Mucosa of stomach (tissue), 1 donor: ENCODE data around the gene HTR7.

Source experiments
- H3K27me3 ChIP-seq: one replicate; pipeline ENCODE4 v1.7.0; 2013; ENCODE audit warnings: mild to moderate bottlenecking, low read length; ENCODE audit not compliant: control insufficient read depth, insufficient read depth
- H3K36me3 ChIP-seq: one replicate; pipeline ENCODE4 v1.7.0; 2013; ENCODE audit warnings: low read length; ENCODE audit not compliant: control insufficient read depth, insufficient read depth
- H3K4me1 ChIP-seq: one replicate; pipeline ENCODE4 v1.7.0; 2013; ENCODE audit warnings: mild to moderate bottlenecking, low read length; ENCODE audit not compliant: control insufficient read depth, insufficient read depth
- H3K4me3 ChIP-seq: one replicate; pipeline ENCODE4 v1.7.0; 2013; ENCODE audit warnings: low read length
- H3K9ac ChIP-seq: one replicate; pipeline ENCODE4 v1.7.0; 2013; ENCODE audit warnings: mild to moderate bottlenecking, low read length, moderate library complexity
- H3K9me3 ChIP-seq: one replicate; pipeline ENCODE4 v1.7.0; 2013; ENCODE audit warnings: mild to moderate bottlenecking, low read length, moderate library complexity; ENCODE audit not compliant: control insufficient read depth
- donor health status: Pancreatic carcinoma.

Gene HTR7

GRCh38 chr10:90712529-90712928 is 145.3 kb downstream of the HTR7 start:
- H3K4me3 ChIP-seq: no peak overlapping the region
- no peaks in the 10 kb centered on the region for H3K4me1 ChIP-seq
- no peaks in the 10 kb centered on the region for H3K9me3 ChIP-seq
- no peaks in the 10 kb centered on the region for H3K36me3 ChIP-seq
- no peak overlapping the region for H3K9ac ChIP-seq
- H3K27me3 ChIP-seq: no peaks in the 10 kb centered on the region

- H3K36me3 ChIP-seq: no peaks in the 10 kb centered on the region
- no peaks in the 10 kb centered on the region for H3K9me3 ChIP-seq
- H3K4me3 ChIP-seq: no peak overlapping the region
- no peaks in the 10 kb centered on the region for H3K27me3 ChIP-seq
- no peaks in the 10 kb centered on the region for H3K4me1 ChIP-seq
- no peak overlapping the region for H3K9ac ChIP-seq
These were observed 148.1 kb downstream of the HTR7 start for GRCh38 chr10:90709727-90710126.

DNA sequence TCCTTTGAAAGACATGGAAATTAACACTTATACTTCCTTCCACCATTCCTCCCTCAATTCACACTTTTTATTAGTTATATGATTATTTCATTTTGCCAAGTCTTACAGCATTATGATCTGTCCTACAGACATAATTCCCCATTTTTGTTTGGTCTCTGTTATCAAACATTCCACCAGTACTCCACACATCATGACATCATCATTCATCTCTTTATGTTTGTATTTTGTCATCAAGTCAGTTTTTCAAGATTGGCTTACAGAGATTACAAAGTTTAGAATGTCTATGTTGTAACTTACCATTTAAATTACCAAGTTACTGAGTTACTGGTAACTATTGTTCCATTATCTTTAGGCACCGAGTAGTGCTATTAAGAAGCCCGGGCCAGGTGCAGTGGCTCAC is 150.2 kb downstream of the HTR7 start:
- Histone ChIP-seq H3K4me1 (no peaks in the 10 kb centered on the region), H3K9ac (no peak overlapping the region), H3K36me3 (no peaks in the 10 kb centered on the region), H3K9me3 (no peaks in the 10 kb centered on the region), H3K27me3 (no peaks in the 10 kb centered on the region), H3K4me3 (no peak overlapping the region)

DNA sequence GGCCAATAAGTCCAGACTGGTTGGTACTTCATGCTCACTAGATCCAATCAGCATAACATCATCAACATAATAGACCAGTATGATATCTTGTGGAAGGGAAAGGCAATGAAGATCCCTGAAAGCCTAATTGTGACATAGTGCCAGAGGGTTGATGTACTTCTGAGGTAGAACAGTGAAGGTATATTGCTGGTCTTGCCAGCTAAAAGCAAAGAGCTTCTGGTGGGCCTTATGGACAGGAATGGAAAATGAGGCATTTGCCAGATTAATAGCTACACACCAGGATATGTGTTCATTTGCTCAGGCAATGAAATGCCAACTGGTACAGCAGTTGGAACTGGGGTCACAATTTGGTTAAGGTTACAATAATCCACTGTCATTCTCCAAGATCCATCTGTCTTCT is 156.4 kb downstream of the HTR7 start:
- Histone ChIP-seq H3K9ac (no peak overlapping the region), H3K4me3 (no peak overlapping the region), H3K27me3 (no peaks in the 10 kb centered on the region), H3K36me3 (no peaks in the 10 kb centered on the region), H3K4me1 (no peaks in the 10 kb centered on the region), H3K9me3 (no peaks in the 10 kb centered on the region)

- Histone ChIP-seq H3K36me3 (no peaks in the 10 kb centered on the region), H3K4me3 (no peak overlapping the region), H3K27me3 (no peaks in the 10 kb centered on the region), H3K9me3 (no peaks in the 10 kb centered on the region), H3K4me1 (no peaks in the 10 kb centered on the region), H3K9ac (no peak overlapping the region)
These were observed 161.7 kb downstream of the HTR7 start for GRCh38 chr10:90695915-90696676.
